C1 segment of cervical spinal cord (tissue), 14 donors: ENCODE data around the gene VPS72.

ENCODE experiments used
- DNase-seq, 14 donors: peaks; one replicate each; lab custom pipeline; 2025; lab: John Stamatoyannopoulos, UW

VPS72 gene

GRCh38 chr1:151187205-151187604 lies 2.8 kb downstream of the VPS72 start:
- no peak for DNase-seq

- no peak for DNase-seq
Observed at GRCh38 chr1:151184211-151184610, 5.8 kb downstream of the VPS72 start.

GRCh38 chr1:151176514-151177045 lies 13.4 kb downstream of the VPS72 start:
- DNase-seq = no peak

DNA sequence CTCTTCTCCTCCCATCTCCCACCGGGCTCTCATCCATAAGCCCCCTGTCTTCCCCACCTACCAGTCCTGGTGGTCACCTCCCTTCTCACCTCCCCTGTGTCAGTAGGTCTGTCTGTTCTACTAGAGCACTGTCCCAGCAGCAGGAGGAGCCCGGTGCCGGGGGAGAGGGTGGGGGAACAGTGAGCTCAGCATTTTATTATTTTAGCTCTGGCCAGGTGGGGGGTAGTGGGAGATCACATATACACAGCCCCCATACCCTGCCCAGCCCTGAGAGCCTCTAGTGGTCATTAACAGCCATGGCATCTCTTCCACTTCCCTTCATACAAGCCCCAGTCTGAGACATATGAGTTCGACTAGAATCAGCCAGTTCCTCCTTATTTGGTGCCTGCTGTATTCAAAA lies 14.1 kb downstream of the VPS72 start, which contains the start of gene TMOD4:
Gene TMOD4 (minus strand): TSS at position 119 of the 400 bp plus-strand sequence. CDS start 1,106 bp downstream, outside the sequence.
- DNase-seq = peak in 1 of 14 donors; percentile 5

- DNase-seq = peak in 11 of 14 donors; percentile 4 to 70 (median 39)
Observed at GRCh38 chr1:151175041-151175741, 14.8 kb downstream of the VPS72 start.

- no peak for DNase-seq
Observed at GRCh38 chr1:151171190-151171589, 18.8 kb downstream of the VPS72 start.

- no peak for DNase-seq
Observed at GRCh38 chr1:151167116-151167515, 22.9 kb downstream of the VPS72 start.

DNA sequence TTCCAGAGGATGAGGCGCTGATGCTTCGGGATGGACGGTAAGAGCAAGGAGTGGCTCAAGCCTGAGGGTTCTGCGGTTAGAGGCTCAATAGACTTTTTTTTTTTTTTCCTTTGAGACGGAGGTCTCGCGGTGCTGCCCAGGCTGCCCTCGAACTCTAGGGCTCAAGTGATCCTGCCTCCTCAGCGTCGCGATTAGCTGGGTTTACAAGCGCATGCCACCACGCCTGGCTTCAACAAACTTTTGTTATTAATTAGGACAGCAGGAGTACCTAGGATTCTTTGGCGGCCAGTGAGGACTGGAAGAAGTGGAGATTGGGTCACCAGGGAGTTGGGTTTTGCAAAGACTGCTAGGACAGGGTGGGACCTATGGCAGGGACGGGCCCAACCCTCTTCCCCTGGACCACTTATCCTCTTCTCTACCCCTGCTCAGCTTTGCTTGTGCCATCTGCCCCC lies 23.5 kb downstream of the VPS72 start:
- peak in 1 of 14 donors; percentile 40 for DNase-seq

DNA sequence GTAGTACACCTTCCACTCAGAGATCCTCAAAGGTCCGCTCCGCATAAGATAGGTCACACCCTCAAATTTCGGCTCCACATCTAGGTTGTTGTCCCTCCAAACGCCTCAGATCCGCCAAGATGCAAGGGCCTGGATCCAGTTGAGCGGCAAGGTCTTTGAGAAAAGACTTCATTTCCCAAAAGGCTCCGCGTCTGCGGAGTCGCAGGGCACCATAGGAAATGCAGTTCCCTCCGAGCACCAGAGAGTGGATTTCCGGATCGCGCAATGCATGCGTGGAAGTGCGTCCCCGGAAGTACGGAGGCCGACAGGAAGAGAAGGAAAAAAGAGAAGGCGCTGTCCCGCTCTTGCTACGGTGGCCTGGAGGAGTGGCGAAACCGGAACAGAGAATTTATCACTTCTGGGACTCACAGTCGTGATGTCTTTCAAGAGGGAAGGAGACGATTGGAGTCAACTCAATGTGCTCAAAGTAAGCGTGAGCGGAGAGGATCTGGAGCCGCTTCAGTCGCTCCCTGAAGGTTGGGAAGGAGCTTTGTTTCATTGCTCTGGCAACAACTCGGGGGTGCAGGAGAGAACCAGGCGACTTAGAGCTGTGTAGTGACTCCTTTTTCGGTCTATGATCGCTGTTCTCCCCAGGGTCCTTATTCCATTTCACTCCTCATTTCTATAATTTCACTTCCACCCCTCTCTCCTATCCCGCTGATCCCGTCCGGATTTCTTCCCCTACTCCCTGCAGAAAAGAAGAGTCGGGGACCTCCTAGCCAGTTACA lies 24.1 kb downstream of the VPS72 start, which contains the start of the genes LYSMD1 and SCNM1:
Gene LYSMD1 (minus strand): TSS at position 165 of the 767 bp plus-strand sequence. CDS start 644 bp downstream, outside the sequence.
Gene SCNM1 (plus strand): TSS at position 407 of the 767 bp plus-strand sequence. CDS start 9 bp downstream, at position 416.
- peak; percentile 65 to 99 (median 96) for DNase-seq

GRCh38 chr1:151165281-151165737 lies 24.7 kb downstream of the VPS72 start:
- peak in 5 of 14 donors; percentile 58 to 80 (median 63) for DNase-seq

DNA sequence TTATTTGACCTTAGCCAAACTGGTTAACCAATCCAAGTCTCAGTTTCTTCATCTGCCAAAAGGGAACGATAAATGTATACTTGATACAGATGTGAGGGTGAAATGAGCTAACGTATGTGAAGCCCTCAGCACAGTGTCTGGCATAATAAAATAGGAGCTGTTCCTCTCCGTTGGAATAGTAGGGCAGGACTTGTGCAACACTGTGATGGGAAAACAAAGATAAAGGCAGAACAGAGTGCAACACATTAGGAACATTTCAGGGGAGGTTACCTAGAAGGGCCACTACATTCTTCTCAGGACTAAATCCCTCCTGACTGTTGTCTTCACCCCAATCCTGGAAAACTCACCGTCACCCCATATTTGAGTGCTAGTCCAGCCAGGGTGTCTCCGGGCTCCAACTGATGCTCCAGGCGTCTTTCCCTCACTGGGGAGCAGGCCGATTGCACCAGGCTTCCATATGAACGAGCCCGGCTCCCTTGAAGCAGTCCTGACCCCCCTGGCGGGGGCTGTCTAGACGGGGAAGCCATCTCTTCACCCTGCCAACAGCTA lies 25.2 kb downstream of the VPS72 start:
- DNase-seq = peak in 3 of 14 donors; percentile 35 to 47 (median 40)

GRCh38 chr1:151159373-151159772 lies 30.6 kb downstream of the VPS72 start:
- DNase-seq = no peak

DNA sequence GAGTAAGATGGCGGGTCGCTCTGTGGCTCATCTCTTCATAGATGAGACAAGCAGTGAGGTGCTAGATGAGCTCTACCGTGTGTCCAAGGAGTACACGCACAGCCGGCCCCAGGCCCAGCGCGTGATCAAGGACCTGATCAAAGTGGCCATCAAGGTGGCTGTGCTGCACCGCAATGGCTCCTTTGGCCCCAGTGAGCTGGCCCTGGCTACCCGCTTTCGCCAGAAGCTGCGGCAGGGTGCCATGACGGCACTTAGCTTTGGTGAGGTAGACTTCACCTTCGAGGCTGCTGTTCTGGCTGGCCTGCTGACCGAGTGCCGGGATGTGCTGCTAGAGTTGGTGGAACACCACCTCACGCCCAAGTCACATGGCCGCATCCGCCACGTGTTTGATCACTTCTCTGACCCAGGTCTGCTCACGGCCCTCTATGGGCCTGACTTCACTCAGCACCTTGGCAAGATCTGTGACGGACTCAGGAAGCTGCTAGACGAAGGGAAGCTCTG lies 31.2 kb downstream of the VPS72 start:
- peak in 2 of 14 donors; percentile 30 to 31 for DNase-seq

GRCh38 chr1:151158326-151158725 lies 31.7 kb downstream of the VPS72 start:
- no peak for DNase-seq

- peak in 5 of 14 donors; percentile 15 to 37 (median 27) for DNase-seq
Observed at GRCh38 chr1:151157067-151157531, 32.9 kb downstream of the VPS72 start.

DNA sequence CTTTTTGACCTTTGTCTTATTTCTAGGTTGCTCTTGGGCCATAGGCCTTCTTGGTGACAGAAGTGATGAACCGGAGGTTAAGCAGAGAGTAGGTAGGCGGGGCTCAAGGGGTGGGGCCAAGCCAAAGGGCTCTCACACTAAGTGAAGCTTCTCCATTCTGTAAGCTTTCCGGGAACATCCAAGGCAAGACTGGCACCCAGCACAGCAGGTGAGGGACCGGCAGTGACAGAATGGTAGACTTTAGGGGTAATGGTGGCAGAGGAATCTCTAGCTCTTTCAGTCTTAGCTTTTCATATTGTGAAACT lies 33.5 kb downstream of the VPS72 start, which contains the start of gene TNFAIP8L2:
Gene TNFAIP8L2 (plus strand): TSS at position 135 of the 305 bp plus-strand sequence. CDS start 2,049 bp downstream, outside the sequence.
- DNase-seq = peak in 3 of 14 donors; percentile 18 to 26 (median 21)

GRCh38 chr1:151147665-151148064 lies 42.3 kb downstream of the VPS72 start:
- no peak for DNase-seq

DNA sequence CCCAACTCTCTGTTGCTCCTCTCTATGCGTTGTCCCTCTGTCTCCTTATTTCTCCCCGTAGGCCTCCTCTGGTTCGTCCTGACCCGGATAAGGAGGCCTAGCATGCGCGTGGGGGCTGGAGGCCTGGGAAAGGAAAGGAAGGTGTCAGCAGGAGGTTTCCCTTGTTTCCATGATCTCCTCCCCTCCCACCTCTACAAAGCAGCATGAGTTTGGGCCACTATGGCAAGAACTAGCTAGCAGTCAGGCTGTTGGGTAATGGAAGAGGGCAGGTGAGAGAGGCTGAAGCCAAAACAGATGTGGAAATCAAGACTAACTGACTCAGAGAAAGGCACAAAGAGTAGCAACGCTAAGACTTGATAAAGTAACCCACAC lies 42.9 kb downstream of the VPS72 start:
- peak in 1 of 14 donors; percentile 72 for DNase-seq

- DNase-seq = peak; percentile 67 to 97 (median 92)
Observed at GRCh38 chr1:151146412-151147131, 43.4 kb downstream of the VPS72 start, which contains the start of gene SEMA6C. Gene SEMA6C, minus strand, starts transcription at chr1:151146631. Its CDS starts 4,010 bp downstream, at chr1:151142621.

- DNase-seq = no peak
Observed at GRCh38 chr1:151146072-151146411, 44.0 kb downstream of the VPS72 start.
